Cardiac muscle cell (in vitro differentiated cells and primary cell): Measurements from ENCODE around the gene POGZ. TPM values are rescaled to one million over a fixed set of nuclear protein-coding genes. Genes with fewer than 3 reads are reported as not detected.

Source experiments
- DNase-seq, 2 donors: peaks; one replicate each; pipeline versions ENCODE4 v3.0.0 to v3.0.0-alpha.2; 2010 to 2017; ENCODE audit warnings: low read depth in 1 of 2, low spot score in 1 of 2
- H3K27ac ChIP-seq: fragments of 200-600 bp; sonication (generic); 2 replicates; pipeline ENCODE4 v1.5.1; 2016
- H3K27me3 ChIP-seq: fragments of 200-600 bp; sonication (generic); 2 replicates; pipeline ENCODE4 v1.6.0; 2016; ENCODE audit warnings: control low read depth
- H3K36me3 ChIP-seq: fragments of 200-600 bp; sonication (generic); 2 replicates; pipeline ENCODE4 v1.5.1; 2016; ENCODE audit warnings: control low read depth
- H3K4me1 ChIP-seq: fragments of 200-600 bp; sonication (generic); 2 replicates; pipeline ENCODE4 v1.8.1; 2017; ENCODE audit warnings: low read depth, mild to moderate bottlenecking, mixed run types
- H3K4me3 ChIP-seq: fragments of 200-600 bp; sonication (generic); 2 replicates; pipeline ENCODE4 v1.5.1; 2016; ENCODE audit warnings: mild to moderate bottlenecking
- H3K9me3 ChIP-seq: fragments of 200-600 bp; sonication (generic); 2 replicates; pipeline ENCODE4 v1.5.1; 2017; ENCODE audit warnings: low read depth, mild to moderate bottlenecking, control low read depth
- polyA plus RNA-seq: library from polyadenylated mRNA; unstranded; fragments of >200 nt; fragmentation: Nextera tagmentation; extraction: Ambion mirVana; gene quantifications from 2 replicates; pipeline ENCODE4 v1.2.1, GENCODE V29; 2016
- total RNA-seq: library from RNA; depleted of rRNA; stranded (reverse); fragments of >200 nt; gene quantifications from 2 replicates; pipeline ENCODE4 v1.2.3, GENCODE V29; 2016
- TF ChIP-seq, protein P1 (sequence below): IDR thresholded peaks from 2 replicates; pipeline ENCODE4 v1.5.1; 2012; ENCODE audit warnings: low read depth, mild to moderate bottlenecking, low read length

POGZ gene
- total and polyA plus RNA-seq, 2 experiments from 2014 or later, result 30.8 to 48.6 TPM

DNA sequence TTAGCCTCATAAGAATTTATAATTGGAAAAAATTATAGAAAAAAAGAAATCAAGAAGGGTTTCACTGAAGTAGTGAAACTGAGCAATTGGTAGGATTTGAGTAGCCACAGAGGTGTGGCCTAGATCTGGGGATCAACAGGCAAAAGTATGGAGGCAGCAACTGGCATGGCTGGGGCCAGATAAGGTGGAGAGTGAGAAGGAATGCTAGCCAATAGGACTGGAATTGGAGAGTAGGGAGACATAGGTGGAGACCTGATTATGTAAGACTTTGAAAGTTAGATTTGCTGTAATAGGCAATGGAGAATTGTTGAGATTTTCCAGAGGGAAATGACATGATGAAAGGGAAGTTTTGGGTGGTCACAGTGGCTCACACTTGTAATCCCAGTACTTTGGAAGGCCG is 27.3 kb upstream of the POGZ start:
- H3K27me3 ChIP-seq, result no peaks in the 10 kb centered on the region
- H3K36me3 ChIP-seq, result no peaks in the 10 kb centered on the region
- no peaks in the 10 kb centered on the region for H3K4me1 ChIP-seq
- H3K9me3 ChIP-seq, result no peaks in the 10 kb centered on the region
- TF ChIP-seq, protein P1, sequence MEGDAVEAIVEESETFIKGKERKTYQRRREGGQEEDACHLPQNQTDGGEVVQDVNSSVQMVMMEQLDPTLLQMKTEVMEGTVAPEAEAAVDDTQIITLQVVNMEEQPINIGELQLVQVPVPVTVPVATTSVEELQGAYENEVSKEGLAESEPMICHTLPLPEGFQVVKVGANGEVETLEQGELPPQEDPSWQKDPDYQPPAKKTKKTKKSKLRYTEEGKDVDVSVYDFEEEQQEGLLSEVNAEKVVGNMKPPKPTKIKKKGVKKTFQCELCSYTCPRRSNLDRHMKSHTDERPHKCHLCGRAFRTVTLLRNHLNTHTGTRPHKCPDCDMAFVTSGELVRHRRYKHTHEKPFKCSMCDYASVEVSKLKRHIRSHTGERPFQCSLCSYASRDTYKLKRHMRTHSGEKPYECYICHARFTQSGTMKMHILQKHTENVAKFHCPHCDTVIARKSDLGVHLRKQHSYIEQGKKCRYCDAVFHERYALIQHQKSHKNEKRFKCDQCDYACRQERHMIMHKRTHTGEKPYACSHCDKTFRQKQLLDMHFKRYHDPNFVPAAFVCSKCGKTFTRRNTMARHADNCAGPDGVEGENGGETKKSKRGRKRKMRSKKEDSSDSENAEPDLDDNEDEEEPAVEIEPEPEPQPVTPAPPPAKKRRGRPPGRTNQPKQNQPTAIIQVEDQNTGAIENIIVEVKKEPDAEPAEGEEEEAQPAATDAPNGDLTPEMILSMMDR, result no peak
- no peak for DNase-seq
- H3K27ac ChIP-seq, result no peak overlapping the region
- H3K4me3 ChIP-seq, result no peak overlapping the region

DNA sequence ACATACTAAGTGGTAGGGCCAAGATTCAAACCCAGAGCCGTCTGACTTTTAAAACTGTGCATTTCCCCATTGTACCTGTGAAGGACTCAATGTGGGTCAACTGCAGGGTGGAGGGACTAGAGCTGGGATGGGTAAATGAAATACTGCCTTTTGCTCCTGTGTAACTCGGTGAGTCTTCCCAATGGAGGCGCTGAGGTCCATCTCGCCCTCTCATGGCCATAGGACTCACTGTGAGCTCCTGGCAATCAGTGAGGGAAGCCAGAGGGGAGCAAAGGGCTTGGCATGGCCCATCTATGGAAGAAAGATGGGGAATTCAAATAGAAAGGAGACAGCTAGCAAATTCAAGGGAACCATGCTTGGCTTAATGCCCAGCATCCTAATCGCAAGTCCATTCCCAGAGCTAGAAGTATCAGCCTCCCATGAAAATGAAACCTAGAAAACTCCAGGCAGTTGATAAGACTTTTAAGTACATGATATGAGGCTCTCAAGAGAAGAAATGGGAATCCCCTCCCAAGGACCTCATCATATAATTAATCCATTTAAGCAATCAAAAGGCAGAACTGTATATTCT is 26.5 kb upstream of the POGZ start:
- no peak overlapping the region for H3K27ac ChIP-seq
- no peaks in the 10 kb centered on the region for H3K36me3 ChIP-seq
- no peaks in the 10 kb centered on the region for H3K4me1 ChIP-seq
- TF ChIP-seq, protein P1, result peak; percentile 9
- no peaks in the 10 kb centered on the region for H3K27me3 ChIP-seq
- no peaks in the 10 kb centered on the region for H3K9me3 ChIP-seq
- peak in 1 of 2 donors; percentile 74 for DNase-seq
- no peak overlapping the region for H3K4me3 ChIP-seq

DNA sequence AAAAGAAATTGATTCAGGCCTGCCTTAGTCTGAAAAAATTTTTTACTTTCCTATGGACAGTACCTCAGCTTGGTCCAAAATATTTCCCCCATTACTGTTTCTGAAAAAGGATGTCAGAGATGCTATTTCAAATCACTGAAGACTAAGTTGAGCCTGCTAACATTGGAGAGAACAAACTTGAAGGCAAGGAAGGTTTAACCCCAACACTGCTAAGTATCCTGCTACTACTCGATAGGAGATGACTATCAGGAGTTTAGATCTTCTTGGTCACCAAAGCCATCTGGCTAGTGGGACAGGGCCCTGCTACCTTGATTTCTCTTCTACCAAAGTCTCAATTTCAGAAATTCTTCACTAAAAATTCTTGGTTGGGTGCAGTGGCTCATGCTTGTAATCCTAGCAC is 22.7 kb upstream of the POGZ start:
- Histone ChIP-seq H3K36me3 (no peaks in the 10 kb centered on the region), H3K27ac (no peak overlapping the region), H3K27me3 (no peaks in the 10 kb centered on the region), H3K4me3 (no peak overlapping the region), H3K9me3 (no peaks in the 10 kb centered on the region), H3K4me1 (no peaks in the 10 kb centered on the region)
- no peak for DNase-seq
- TF ChIP-seq, protein P1, result no peak

- TF ChIP-seq, protein P1, result no peak
- Histone ChIP-seq H3K9me3 (no peaks in the 10 kb centered on the region), H3K36me3 (no peaks in the 10 kb centered on the region)
These were observed 20.2 kb upstream of the POGZ start for GRCh38 chr1:151479462-151479861.

GRCh38 chr1:151478923-151479322 is 19.6 kb upstream of the POGZ start:
- TF ChIP-seq, protein P1, result no peak
- H3K27me3 ChIP-seq, result no peaks in the 10 kb centered on the region
- no peak overlapping the region for H3K27ac ChIP-seq
- no peaks in the 10 kb centered on the region for H3K36me3 ChIP-seq
- H3K9me3 ChIP-seq, result no peaks in the 10 kb centered on the region
- peak in 1 of 2 donors; percentile 35 for DNase-seq
- H3K4me3 ChIP-seq, result no peak overlapping the region
- no peaks in the 10 kb centered on the region for H3K4me1 ChIP-seq

More at GRCh38 chr1:151479462-151479861, 20.2 kb upstream of the POGZ start:
- no peaks in the 10 kb centered on the region for H3K27me3 ChIP-seq
- no peaks in the 10 kb centered on the region for H3K4me1 ChIP-seq
- H3K4me3 ChIP-seq, result no peak overlapping the region
- no peak overlapping the region for H3K27ac ChIP-seq
- no peak for DNase-seq
